Measurements from ENCODE around the gene TDRD9.

- TF ChIP-seq CTCF (IDR thresholded peaks at IDR 0.05; ENCODE audit: low read length) (no peak), EZH2 (IDR thresholded peaks at IDR 0.05; ENCODE audit: borderline replicate concordance, low read length) (no peak)
These were observed 2.9 kb upstream of the TDRD9 start for GRCh38 chr14:103925316-103925715.
